T-helper 1 cell treated with Interleukin-12 subunit alpha and Interleukin-12 subunit beta and Interleukin-4 antibody, amounts not matched to agents 30 μg/mL and 1 μg/mL, for 36 hours (primary cell): ENCODE measurements around the gene BTBD6.
A peak's percentile ranks its signal among the peaks of the same experiment; 100 is the strongest.

Experiments
- H3K27ac Mint-ChIP-seq: one replicate; pipeline ENCODE4 v1.8.0; 2021; ENCODE audit warnings: mild to moderate bottlenecking, mixed read lengths
- H3K27me3 Mint-ChIP-seq: one replicate; pipeline ENCODE4 v1.8.0; 2021; ENCODE audit warnings: low read depth, mixed read lengths
- H3K36me3 Mint-ChIP-seq: one replicate; pipeline ENCODE4 v1.8.0; 2021; ENCODE audit warnings: low read depth, mixed read lengths
- H3K4me1 Mint-ChIP-seq: one replicate; pipeline ENCODE4 v1.8.0; 2021; ENCODE audit warnings: low read depth, mixed read lengths
- H3K4me3 Mint-ChIP-seq: one replicate; pipeline ENCODE4 v1.8.0; 2021; ENCODE audit warnings: mild to moderate bottlenecking, moderate library complexity, mixed read lengths
- H3K9me3 Mint-ChIP-seq: one replicate; pipeline ENCODE4 v1.8.0; 2021; ENCODE audit warnings: mixed read lengths

Gene BTBD6

DNA sequence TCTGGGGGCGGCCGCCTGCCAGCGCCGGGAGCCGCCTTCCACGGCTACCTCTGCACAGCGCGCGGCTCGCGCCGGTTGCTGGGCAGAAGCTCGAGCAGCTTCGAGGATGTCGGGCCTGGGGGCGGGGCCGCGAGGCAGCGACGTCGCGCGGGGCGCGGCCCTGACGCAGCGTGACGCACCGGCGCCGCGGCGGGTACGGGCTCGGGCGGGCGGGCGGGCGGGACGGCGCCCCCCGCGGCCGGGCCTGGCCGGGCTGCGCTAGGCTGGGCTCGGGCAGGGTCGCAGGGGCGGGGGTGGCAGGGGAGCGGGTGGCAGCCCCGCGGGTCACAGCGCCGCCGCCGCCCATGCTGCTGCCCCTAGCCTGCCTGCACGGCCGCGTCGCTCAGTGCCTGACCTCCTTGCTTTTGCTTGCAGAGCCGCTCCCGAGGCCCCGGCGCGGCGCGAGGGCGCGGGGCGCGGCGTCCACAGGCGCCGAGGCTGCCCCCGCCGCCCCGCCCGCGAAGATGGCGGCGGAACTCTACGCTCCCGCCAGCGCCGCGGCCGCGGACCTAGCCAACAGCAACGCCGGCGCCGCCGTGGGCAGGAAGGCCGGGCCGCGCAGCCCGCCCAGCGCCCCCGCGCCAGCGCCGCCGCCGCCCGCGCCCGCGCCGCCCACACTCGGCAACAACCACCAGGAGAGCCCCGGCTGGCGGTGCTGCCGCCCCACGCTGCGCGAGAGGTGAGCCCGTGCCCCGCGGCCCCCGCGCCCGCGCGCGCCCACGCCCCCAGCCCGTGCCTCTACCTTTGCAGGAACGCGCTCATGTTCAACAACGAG is at the start of gene BTBD6:
Gene BTBD6, plus strand, starts transcription at position 166 of the 814 bp plus-strand sequence. Its CDS starts 179 bp downstream, at position 345.
- H3K4me1 Mint-ChIP-seq = peaks cover 20% of the 10 kb centered on the region
- H3K36me3 Mint-ChIP-seq = peaks cover 11% of the 10 kb centered on the region
- H3K9me3 Mint-ChIP-seq = no peaks in the 10 kb centered on the region
- no peaks in the 10 kb centered on the region for H3K27me3 Mint-ChIP-seq
- peak within 1 kb of the TSS; percentile 80 for H3K27ac Mint-ChIP-seq
- H3K4me3 Mint-ChIP-seq = peak within 1 kb of the TSS; percentile 82

- Mint-ChIP-seq H3K4me1 (peaks cover 18% of the 10 kb centered on the region), H3K4me3 (no peak overlapping the region), H3K27ac (no peak overlapping the region)
These were observed 49.7 kb upstream of the BTBD6 start for GRCh38 chr14:105198588-105198987.

DNA sequence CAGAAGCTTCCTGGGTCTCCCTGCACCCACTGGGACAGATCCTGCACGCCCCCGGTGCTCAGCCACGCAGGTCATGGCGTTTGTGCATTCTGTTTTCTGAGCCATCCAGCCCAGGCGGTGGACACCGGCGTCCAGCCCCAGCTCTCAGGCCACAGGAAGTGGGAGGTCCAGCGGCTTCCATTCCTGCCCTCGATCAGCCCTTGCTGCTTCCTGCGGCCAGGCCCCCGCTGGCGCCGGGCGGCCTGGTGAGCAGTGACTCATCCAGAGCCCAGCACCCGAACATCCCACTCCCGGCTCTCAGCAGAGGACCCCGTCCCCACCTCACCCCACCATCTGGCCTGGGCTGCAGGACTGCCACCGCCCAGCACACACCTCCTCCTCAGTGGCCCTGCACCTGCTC is 49.2 kb upstream of the BTBD6 start:
- Mint-ChIP-seq H3K27me3 (peaks cover 24% of the 10 kb centered on the region), H3K36me3 (no peaks in the 10 kb centered on the region), H3K4me3 (no peak overlapping the region), H3K27ac (no peak overlapping the region), H3K9me3 (no peaks in the 10 kb centered on the region), H3K4me1 (peaks cover 14% of the 10 kb centered on the region)

More at GRCh38 chr14:105198588-105198987, 49.7 kb upstream of the BTBD6 start:
- no peaks in the 10 kb centered on the region for H3K36me3 Mint-ChIP-seq
- peaks cover 24% of the 10 kb centered on the region for H3K27me3 Mint-ChIP-seq
- no peaks in the 10 kb centered on the region for H3K9me3 Mint-ChIP-seq

DNA sequence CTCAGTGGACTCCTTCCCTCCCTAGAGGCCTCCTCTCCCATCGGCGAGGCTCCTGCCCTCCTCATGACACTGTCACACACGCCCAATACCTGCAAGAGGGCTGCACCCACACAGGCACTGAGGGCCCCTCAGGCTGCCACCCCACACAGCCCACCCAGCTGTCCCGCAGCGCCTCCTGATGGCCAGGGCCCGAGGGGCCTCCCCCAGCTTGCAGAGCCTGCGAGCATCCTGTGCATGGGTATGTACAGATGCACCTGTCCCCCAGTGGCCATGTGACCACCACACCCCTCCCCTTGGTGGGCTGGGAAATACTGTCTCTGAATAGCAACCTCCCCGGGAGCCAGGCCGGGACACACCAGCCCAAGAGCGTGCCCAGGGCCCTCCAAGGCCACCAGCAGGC is 48.3 kb upstream of the BTBD6 start:
- Mint-ChIP-seq H3K4me1 (peaks cover 7% of the 10 kb centered on the region), H3K27ac (no peak overlapping the region), H3K27me3 (peaks cover 17% of the 10 kb centered on the region), H3K9me3 (no peaks in the 10 kb centered on the region), H3K36me3 (no peaks in the 10 kb centered on the region), H3K4me3 (no peak overlapping the region)

- peaks cover 6% of the 10 kb centered on the region for H3K4me1 Mint-ChIP-seq
- peaks cover 14% of the 10 kb centered on the region for H3K27me3 Mint-ChIP-seq
- H3K36me3 Mint-ChIP-seq = no peaks in the 10 kb centered on the region
- no peak overlapping the region for H3K27ac Mint-ChIP-seq
- H3K9me3 Mint-ChIP-seq = no peaks in the 10 kb centered on the region
- H3K4me3 Mint-ChIP-seq = no peak overlapping the region
These were observed 47.7 kb upstream of the BTBD6 start for GRCh38 chr14:105200641-105201040.

DNA sequence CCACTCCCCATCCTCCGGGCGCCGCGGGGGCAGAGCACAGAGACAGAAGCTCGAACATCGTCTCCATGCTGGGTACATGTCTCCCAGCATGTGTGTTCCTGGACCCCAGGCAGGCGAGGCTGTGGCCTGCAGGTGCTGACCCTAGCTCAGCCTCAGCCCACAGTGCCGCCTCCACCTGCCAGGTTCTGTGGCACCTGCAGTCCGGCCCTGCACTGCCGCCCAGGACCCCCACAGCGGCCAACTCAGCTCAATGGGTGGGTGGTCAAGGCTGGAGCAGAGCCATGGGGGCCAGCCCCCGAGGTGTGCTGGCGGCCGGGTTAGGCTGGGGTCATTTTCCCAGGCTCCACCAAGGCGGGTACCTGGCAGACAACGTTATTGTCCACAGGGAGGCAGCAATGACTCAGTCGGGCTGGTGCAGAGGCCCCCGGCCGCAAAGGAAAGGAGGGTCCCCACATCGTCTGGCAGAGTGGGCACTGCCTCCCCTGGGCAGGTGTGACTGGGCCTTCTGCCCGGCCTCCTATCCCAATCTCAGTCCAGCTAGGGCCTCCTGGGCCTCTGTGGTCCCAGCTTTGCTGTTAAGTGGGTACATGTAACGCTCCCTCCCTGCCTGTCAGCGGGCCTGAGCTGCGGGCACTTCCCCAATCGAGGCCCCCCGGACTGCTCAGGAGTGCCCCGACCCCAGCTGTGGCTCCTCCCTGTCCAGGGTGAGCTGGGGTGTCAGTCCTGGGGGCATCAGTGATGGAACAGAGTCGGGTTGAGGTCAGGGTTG is 47.0 kb upstream of the BTBD6 start:
- H3K9me3 Mint-ChIP-seq = no peaks in the 10 kb centered on the region
- no peak overlapping the region for H3K4me3 Mint-ChIP-seq
- no peaks in the 10 kb centered on the region for H3K36me3 Mint-ChIP-seq
- H3K4me1 Mint-ChIP-seq = peaks cover 6% of the 10 kb centered on the region
- peaks cover 11% of the 10 kb centered on the region for H3K27me3 Mint-ChIP-seq
- H3K27ac Mint-ChIP-seq = peak overlapping the region; percentile 36

DNA sequence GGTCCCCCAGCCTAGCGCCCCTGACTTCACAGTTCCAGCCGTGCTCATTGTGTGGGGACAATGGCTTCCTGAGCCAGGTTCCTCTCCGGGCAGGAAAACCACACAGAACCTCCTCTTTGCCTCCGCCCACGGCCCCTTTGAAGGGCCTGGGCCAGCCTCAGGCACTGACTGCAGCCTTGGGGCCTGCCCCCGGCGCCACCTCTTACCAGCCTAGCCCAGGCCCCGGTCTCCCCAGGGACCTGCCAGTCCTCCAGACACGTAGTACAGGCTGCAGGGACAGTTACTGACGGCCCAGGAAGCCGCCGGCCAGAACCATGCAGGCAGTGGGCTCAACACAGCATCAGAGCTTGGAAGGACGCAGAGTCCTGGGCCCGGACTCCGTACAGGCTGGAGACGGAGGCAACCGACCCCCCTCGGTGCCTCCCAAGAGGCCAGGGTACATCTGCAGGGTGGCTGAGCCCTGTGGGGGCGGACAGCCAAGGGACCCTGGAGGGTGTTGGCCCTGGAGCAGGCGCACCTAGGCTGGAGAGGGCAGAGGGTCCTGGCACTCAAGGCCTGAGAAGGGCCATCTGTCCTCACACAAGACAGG is 46.3 kb upstream of the BTBD6 start:
- peaks cover 6% of the 10 kb centered on the region for H3K4me1 Mint-ChIP-seq
- H3K27ac Mint-ChIP-seq = peak overlapping the region; percentile 36
- peaks cover 11% of the 10 kb centered on the region for H3K27me3 Mint-ChIP-seq
- no peak overlapping the region for H3K4me3 Mint-ChIP-seq
- no peaks in the 10 kb centered on the region for H3K36me3 Mint-ChIP-seq
- no peaks in the 10 kb centered on the region for H3K9me3 Mint-ChIP-seq

DNA sequence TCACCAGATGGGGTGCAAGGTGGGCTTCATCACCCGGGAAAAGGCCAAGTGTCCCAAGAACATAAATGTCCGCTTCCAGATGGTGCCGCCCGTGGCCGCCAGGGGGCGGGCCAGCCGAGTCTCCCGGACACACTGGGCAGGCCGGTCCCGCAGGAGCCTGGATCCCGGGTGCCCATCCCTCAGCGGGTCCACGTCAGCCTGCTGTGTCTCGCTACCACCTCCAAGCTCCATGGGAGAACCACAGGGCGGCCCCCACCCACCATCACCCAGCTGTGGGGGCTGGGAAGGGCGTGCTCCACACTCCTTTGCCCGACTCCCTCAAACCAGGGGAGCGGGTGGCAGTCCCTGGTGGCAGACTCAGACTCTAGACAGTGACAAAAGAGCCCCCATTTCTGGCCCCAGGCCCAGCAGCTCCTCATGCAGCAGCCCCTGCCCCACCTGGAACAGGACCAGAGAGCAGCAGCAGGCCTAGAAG is 45.2 kb upstream of the BTBD6 start:
- peaks cover 6% of the 10 kb centered on the region for H3K4me1 Mint-ChIP-seq
- H3K9me3 Mint-ChIP-seq = no peaks in the 10 kb centered on the region
- H3K36me3 Mint-ChIP-seq = no peaks in the 10 kb centered on the region
- H3K4me3 Mint-ChIP-seq = no peak overlapping the region
- peaks cover 8% of the 10 kb centered on the region for H3K27me3 Mint-ChIP-seq
- H3K27ac Mint-ChIP-seq = no peak overlapping the region

DNA sequence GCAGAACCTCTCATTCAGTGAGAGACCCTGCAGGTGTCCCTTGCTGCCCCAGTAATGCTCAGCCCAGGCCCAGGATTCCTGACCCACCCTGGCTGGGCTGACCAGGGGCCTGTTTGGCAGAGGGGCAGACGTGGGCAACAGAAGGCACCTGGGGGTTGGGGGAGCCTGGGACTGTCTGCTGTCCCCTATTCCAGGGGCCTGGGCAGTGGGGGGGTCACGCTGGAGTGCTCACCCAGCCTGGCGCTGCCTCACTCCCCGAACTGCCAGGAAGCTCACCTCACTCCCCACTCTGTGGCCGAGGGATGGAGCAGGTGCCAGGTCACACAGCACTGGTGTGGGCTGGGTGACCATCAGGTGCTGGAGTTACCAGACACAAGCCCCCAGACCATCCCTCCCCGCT is 44.6 kb upstream of the BTBD6 start:
- H3K9me3 Mint-ChIP-seq = no peaks in the 10 kb centered on the region
- H3K4me3 Mint-ChIP-seq = no peak overlapping the region
- no peak overlapping the region for H3K27ac Mint-ChIP-seq
- H3K4me1 Mint-ChIP-seq = peaks cover 6% of the 10 kb centered on the region
- H3K27me3 Mint-ChIP-seq = peaks cover 4% of the 10 kb centered on the region
- H3K36me3 Mint-ChIP-seq = no peaks in the 10 kb centered on the region

- Mint-ChIP-seq H3K9me3 (no peaks in the 10 kb centered on the region), H3K27ac (no peak overlapping the region), H3K4me1 (peaks cover 6% of the 10 kb centered on the region), H3K27me3 (peaks cover 3% of the 10 kb centered on the region), H3K36me3 (no peaks in the 10 kb centered on the region), H3K4me3 (no peak overlapping the region)
These were observed 44.0 kb upstream of the BTBD6 start for GRCh38 chr14:105204206-105204930.

DNA sequence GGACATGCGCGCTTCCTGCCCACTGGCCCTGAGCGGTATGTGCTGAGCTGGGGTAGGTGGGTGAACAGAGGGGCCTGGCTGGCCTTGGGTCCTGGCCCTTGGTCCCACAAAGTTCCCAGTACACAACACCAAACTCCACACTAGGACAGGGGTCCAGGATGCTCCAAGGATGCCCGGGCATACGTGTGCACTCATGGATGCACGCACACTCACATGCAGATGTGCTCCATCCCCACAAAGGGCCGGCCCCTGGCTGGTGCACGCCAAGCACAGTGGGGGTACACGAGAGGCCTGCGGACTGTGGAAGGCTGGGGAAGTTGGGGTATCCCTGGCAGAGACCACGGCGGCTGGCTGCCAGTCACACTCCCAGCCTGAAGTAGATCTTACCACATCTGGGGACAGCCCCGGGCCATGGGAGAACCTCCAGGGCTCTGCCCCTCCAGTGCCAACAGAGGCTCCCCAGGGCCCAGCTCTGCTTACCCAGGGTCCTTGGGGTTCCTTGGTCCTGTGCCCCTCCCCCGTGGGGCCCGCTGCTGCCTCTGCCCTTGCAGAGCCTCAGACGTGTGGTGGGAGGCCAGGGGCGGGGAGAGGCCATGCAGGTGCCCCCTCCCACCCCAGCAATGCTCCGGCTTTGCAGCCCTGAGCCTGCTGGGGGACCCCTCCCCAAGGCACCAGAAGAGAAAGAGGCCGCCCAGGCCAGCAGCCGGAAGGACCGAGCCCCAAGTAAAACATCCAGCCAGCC is 43.2 kb upstream of the BTBD6 start:
- H3K36me3 Mint-ChIP-seq = peaks cover under 1% of the 10 kb centered on the region
- no peaks in the 10 kb centered on the region for H3K9me3 Mint-ChIP-seq
- no peak overlapping the region for H3K4me3 Mint-ChIP-seq
- H3K4me1 Mint-ChIP-seq = peaks cover 6% of the 10 kb centered on the region
- no peak overlapping the region for H3K27ac Mint-ChIP-seq
- no peaks in the 10 kb centered on the region for H3K27me3 Mint-ChIP-seq

GRCh38 chr14:105205673-105206208 is 42.6 kb upstream of the BTBD6 start:
- Mint-ChIP-seq H3K4me1 (peaks cover 6% of the 10 kb centered on the region), H3K4me3 (no peak overlapping the region), H3K27me3 (no peaks in the 10 kb centered on the region), H3K27ac (no peak overlapping the region), H3K36me3 (peaks cover 3% of the 10 kb centered on the region), H3K9me3 (no peaks in the 10 kb centered on the region)

- no peaks in the 10 kb centered on the region for H3K9me3 Mint-ChIP-seq
- H3K4me1 Mint-ChIP-seq = peaks cover 2% of the 10 kb centered on the region
- H3K27ac Mint-ChIP-seq = no peak overlapping the region
- H3K27me3 Mint-ChIP-seq = no peaks in the 10 kb centered on the region
- peaks cover 3% of the 10 kb centered on the region for H3K36me3 Mint-ChIP-seq
- no peak overlapping the region for H3K4me3 Mint-ChIP-seq
These were observed 41.5 kb upstream of the BTBD6 start for GRCh38 chr14:105206873-105207272.
